Neural cell (in vitro differentiated cells): ENCODE measurements around the gene AJUBA. TPM values are rescaled to one million over a fixed set of nuclear protein-coding genes. Genes with fewer than 3 reads are reported as not detected.
A peak's percentile ranks its signal among the peaks of the same experiment; 100 is the strongest.

Experiments used
- H2AFZ ChIP-seq: fragments of 200-600, 300-800 bp; sonication (generic), shearing (Covaris generic); 2 replicates; pipeline ENCODE4 v1.6.0; 2014; ENCODE audit warnings: low read depth, mild to moderate bottlenecking, antibody characterized with exemption, low read length, moderate library complexity
- H3F3A ChIP-seq: fragments of 200-600 bp; shearing (Covaris generic); 2 replicates; pipeline ENCODE4 v1.6.1; 2016; ENCODE audit warnings: mild to moderate bottlenecking, moderate library complexity, mixed read lengths, antibody characterized with exemption, low read length; ENCODE audit not compliant: insufficient read depth, poor library complexity, severe bottlenecking
- H3K27ac ChIP-seq: fragments of 200-600, 300-800 bp; sonication (generic), shearing (Covaris generic); 2 replicates; pipeline ENCODE4 v1.5.1; 2014; ENCODE audit warnings: mild to moderate bottlenecking, low read length, moderate library complexity
- H3K27me3 ChIP-seq: fragments of 300-800, 200-600 bp; sonication (generic), shearing (Covaris generic); 2 replicates; pipeline ENCODE4 v1.6.0; 2014; ENCODE audit warnings: mild to moderate bottlenecking, low read depth, low read length, moderate library complexity; ENCODE audit not compliant: insufficient read depth
- H3K36me3 ChIP-seq: fragments of 300-800, 200-600 bp; sonication (generic), shearing (Covaris generic); 2 replicates; pipeline ENCODE4 v1.5.1; 2014; ENCODE audit warnings: mild to moderate bottlenecking, antibody characterized with exemption, low read length, moderate library complexity; ENCODE audit not compliant: insufficient read depth
- H3K4me2 ChIP-seq: fragments of 300-800, 200-600 bp; sonication (generic), shearing (Covaris generic); 2 replicates; pipeline ENCODE4 v1.6.0; 2014; ENCODE audit warnings: mild to moderate bottlenecking, low read length
- H3K4me3 ChIP-seq: fragments of 300-800, 200-600 bp; sonication (generic), shearing (Covaris generic); 2 replicates; pipeline ENCODE4 v1.5.1; 2014; ENCODE audit warnings: mild to moderate bottlenecking, low read length, moderate library complexity
- H3K79me2 ChIP-seq: fragments of 200-600 bp; shearing (Covaris generic); replicated peaks from 2 replicates; pipeline ENCODE4 v1.6.0; 2014; ENCODE audit warnings: mild to moderate bottlenecking, low read length, moderate library complexity; ENCODE audit not compliant: insufficient read depth
- H3K9ac ChIP-seq: fragments of 300-800, 200-600 bp; sonication (generic), shearing (Covaris generic); 2 replicates; pipeline ENCODE4 v1.6.1; 2016; ENCODE audit warnings: mild to moderate bottlenecking, low read length, mixed read lengths
- H3K9me2 ChIP-seq: fragments of 200-600 bp; shearing (Covaris generic); 2 replicates; pipeline ENCODE4 v1.6.1; 2016; ENCODE audit warnings: mild to moderate bottlenecking, low read length, mixed read lengths; ENCODE audit not compliant: insufficient read depth
- H3K9me3 ChIP-seq: fragments of 200-600, 300-800 bp; sonication (generic), shearing (Covaris generic); 2 replicates; pipeline ENCODE4 v1.6.1; 2016; ENCODE audit warnings: mild to moderate bottlenecking, mixed run types, low read length, moderate library complexity, mixed read lengths
- H4K20me1 ChIP-seq: fragments of 200-600 bp; shearing (Covaris generic); 2 replicates; pipeline ENCODE4 v1.6.1; 2016; ENCODE audit warnings: mild to moderate bottlenecking, mixed run types; ENCODE audit not compliant: insufficient read depth
- EP300 ChIP-seq: fragments of 450-650 bp; conservative IDR thresholded peaks from 2 replicates; pipeline ENCODE4 v1.6.1; 2014; ENCODE audit warnings: antibody characterized with exemption, mild to moderate bottlenecking, moderate library complexity; ENCODE audit not compliant: poor library complexity, severe bottlenecking
- EZH2 ChIP-seq: fragments of 200-600, 300-800 bp; shearing (Covaris generic), sonication (generic); IDR thresholded peaks from 2 replicates; pipeline ENCODE4 v1.6.1; 2014; ENCODE audit warnings: antibody characterized with exemption, low read length, borderline replicate concordance, mild to moderate bottlenecking; ENCODE audit not compliant: insufficient read depth, poor library complexity, severe bottlenecking
- MXI1 ChIP-seq: fragments of 450-650 bp; conservative IDR thresholded peaks from 2 replicates; pipeline ENCODE4 v1.6.1; 2014; ENCODE audit warnings: antibody characterized with exemption, mild to moderate bottlenecking; ENCODE audit not compliant: poor library complexity, severe bottlenecking
- POLR2AphosphoS5 ChIP-seq: IDR thresholded peaks from 2 replicates; pipeline ENCODE4 v1.6.1; 2012
- RAD21 ChIP-seq: fragments of 450-650 bp; conservative IDR thresholded peaks from 2 replicates; pipeline ENCODE4 v1.6.1; 2014; ENCODE audit warnings: antibody characterized with exemption, mild to moderate bottlenecking, moderate library complexity
- REST ChIP-seq: IDR thresholded peaks from 2 replicates; pipeline ENCODE4 v1.6.1; 2012; ENCODE audit warnings: borderline replicate concordance
- SMC3 ChIP-seq: fragments of 450-650 bp; conservative IDR thresholded peaks from 2 replicates; pipeline ENCODE4 v1.6.1; 2014; ENCODE audit warnings: antibody characterized with exemption, mild to moderate bottlenecking, moderate library complexity; ENCODE audit not compliant: poor library complexity
- TAF1 ChIP-seq: IDR thresholded peaks from 2 replicates; pipeline ENCODE4 v1.6.1; 2012; ENCODE audit warnings: low read depth
- polyA plus RNA-seq: library from polyadenylated mRNA; depleted of rRNA; stranded (reverse); fragments of >200 nt; gene quantifications from 2 replicates; pipeline ENCODE4 v1.2.3, GENCODE V29; 2014
- TF ChIP-seq, protein P1 (sequence below): fragments of 450-650 bp; IDR thresholded peaks from 2 replicates; pipeline ENCODE4 v1.5.1; 2014; ENCODE audit warnings: antibody characterized with exemption, mild to moderate bottlenecking, moderate library complexity; ENCODE audit not compliant: poor library complexity, severe bottlenecking

AJUBA gene
- polyA plus RNA-seq, 1 donor from 2014 or later: 1.9 TPM

GRCh38 chr14:22976620-22977433 is 5.5 kb downstream of the AJUBA start:
- Histone ChIP-seq H3K4me3 (no peak overlapping the region), H4K20me1 (no peaks in the 10 kb centered on the region), H3K9me3 (no peaks in the 10 kb centered on the region), H2AFZ (peak overlapping the region; percentile 9), H3K27ac (no peak overlapping the region), H3K4me2 (no peak overlapping the region), H3K36me3 (no peaks in the 10 kb centered on the region), H3K9me2 (no peaks in the 10 kb centered on the region), H3K79me2 (peaks cover 25% of the 10 kb centered on the region), H3K27me3 (peaks cover 19% of the 10 kb centered on the region), H3K9ac (no peak overlapping the region), H3F3A (no peaks in the 10 kb centered on the region)
- no peak for TF ChIP-seq MXI1
- no peak for TF ChIP-seq EP300
- TF ChIP-seq, protein P1, sequence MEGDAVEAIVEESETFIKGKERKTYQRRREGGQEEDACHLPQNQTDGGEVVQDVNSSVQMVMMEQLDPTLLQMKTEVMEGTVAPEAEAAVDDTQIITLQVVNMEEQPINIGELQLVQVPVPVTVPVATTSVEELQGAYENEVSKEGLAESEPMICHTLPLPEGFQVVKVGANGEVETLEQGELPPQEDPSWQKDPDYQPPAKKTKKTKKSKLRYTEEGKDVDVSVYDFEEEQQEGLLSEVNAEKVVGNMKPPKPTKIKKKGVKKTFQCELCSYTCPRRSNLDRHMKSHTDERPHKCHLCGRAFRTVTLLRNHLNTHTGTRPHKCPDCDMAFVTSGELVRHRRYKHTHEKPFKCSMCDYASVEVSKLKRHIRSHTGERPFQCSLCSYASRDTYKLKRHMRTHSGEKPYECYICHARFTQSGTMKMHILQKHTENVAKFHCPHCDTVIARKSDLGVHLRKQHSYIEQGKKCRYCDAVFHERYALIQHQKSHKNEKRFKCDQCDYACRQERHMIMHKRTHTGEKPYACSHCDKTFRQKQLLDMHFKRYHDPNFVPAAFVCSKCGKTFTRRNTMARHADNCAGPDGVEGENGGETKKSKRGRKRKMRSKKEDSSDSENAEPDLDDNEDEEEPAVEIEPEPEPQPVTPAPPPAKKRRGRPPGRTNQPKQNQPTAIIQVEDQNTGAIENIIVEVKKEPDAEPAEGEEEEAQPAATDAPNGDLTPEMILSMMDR: no peak
- no peak for TF ChIP-seq SMC3
- no peak for TF ChIP-seq REST
- TF ChIP-seq TAF1: no peak
- TF ChIP-seq POLR2AphosphoS5: no peak
- TF ChIP-seq EZH2: no peak
- TF ChIP-seq RAD21: no peak

DNA sequence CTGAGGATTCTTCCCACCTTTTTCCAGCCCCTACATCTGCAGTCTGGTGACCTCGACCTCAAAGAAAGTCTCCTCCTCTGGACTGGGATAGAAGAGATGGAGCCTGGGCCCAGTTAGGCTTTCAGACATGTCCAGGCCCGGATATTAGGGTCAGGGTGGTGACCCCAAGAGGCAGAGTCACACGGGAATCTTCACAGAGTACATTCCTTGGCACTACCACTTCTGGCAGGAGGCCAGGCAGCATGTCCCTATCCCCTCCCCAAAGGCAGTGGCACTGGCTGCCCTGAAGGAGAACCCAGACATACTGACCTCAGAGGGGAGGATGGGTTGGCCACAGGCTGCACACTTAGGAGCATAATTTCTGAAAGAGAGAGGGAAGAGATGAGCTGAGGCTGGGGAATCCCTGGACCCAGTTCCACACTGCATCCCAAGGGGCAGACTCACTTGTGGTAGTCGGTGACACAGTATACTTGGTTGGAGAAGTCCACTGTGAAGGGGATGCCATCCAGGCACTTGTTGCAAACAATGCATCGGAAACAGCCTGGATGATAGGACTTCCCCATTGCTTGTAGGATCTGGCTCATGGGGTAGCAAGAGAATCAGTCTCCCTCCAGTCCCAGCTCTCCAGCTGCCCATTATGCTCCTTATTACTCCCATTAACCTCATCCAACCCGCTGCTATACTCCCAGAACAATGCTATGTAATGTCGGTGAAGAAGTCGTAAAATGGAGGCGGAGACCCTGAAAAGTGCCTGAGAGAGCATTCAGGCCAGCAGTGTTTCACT is 7.6 kb downstream of the AJUBA start:
- Histone ChIP-seq H3K4me3 (no peak overlapping the region), H3F3A (no peaks in the 10 kb centered on the region), H3K4me2 (no peak overlapping the region), H3K79me2 (peaks cover 6% of the 10 kb centered on the region), H4K20me1 (no peaks in the 10 kb centered on the region), H3K36me3 (no peaks in the 10 kb centered on the region), H3K9ac (no peak overlapping the region), H3K27ac (no peak overlapping the region), H3K9me2 (no peaks in the 10 kb centered on the region), H2AFZ (no peak overlapping the region), H3K27me3 (no peaks in the 10 kb centered on the region), H3K9me3 (no peaks in the 10 kb centered on the region)
- TF ChIP-seq POLR2AphosphoS5 (no peak), EZH2 (no peak), RAD21 (no peak), EP300 (no peak), MXI1 (no peak), SMC3 (no peak), TAF1 (no peak)
- TF ChIP-seq, protein P1: no peak
